CD14-positive monocyte (primary cell): ENCODE data around the gene NCBP2. TPM values are rescaled to one million over a fixed set of nuclear protein-coding genes. Genes with fewer than 3 reads are reported as not detected.

Experiments
- DNase-seq, 3 donors: peaks; one replicate each; pipeline ENCODE4 v3.0.0-alpha.2; 2011 to 2022
- H2AFZ ChIP-seq: 2 replicates; pipeline ENCODE4 v1.6.0; 2012; ENCODE audit warnings: mild to moderate bottlenecking, low read depth, low read length, inconsistent platforms; ENCODE audit not compliant: insufficient read depth, poor library complexity, severe bottlenecking
- H3K27ac ChIP-seq, 2 donors: 1 replicate in 1 of 2; 2 replicates in 1 of 2; pipeline ENCODE4 v1.5.1; 2012 to 2013; ENCODE audit warnings: low read length in 2 of 2, control low read depth in 1 of 2, inconsistent platforms in 1 of 2, low read depth in 1 of 2, mild to moderate bottlenecking in 1 of 2
- H3K27me3 ChIP-seq, 2 donors: one replicate each; pipeline versions ENCODE4 v1.6.0 to v1.6.1; 2011 to 2013; ENCODE audit warnings: low read length in 2 of 2; ENCODE audit not compliant: control insufficient read depth in 2 of 2, insufficient read depth in 2 of 2
- H3K36me3 ChIP-seq, 2 donors: replicated peaks in 1 of 2; 1 replicate in 1 of 2; 2 replicates in 1 of 2; pipeline versions ENCODE4 v1.5.1 to v1.6.1; 2012 to 2013; ENCODE audit warnings: low read length in 2 of 2, control low read depth in 1 of 2, inconsistent platforms in 1 of 2, mild to moderate bottlenecking in 1 of 2; ENCODE audit not compliant: insufficient read depth in 2 of 2, control insufficient read depth in 1 of 2
- H3K4me1 ChIP-seq, 2 donors: 1 replicate in 1 of 2; 2 replicates in 1 of 2; pipeline versions ENCODE4 v1.5.1 to v1.6.1; 2012 to 2013; ENCODE audit warnings: low read length in 2 of 2, control low read depth in 1 of 2, inconsistent platforms in 1 of 2, mild to moderate bottlenecking in 1 of 2, moderate library complexity in 1 of 2; ENCODE audit not compliant: insufficient read depth in 2 of 2, control insufficient read depth in 1 of 2
- H3K4me2 ChIP-seq: replicated peaks from 2 replicates; pipeline ENCODE3; 2012; ENCODE audit warnings: low read length, moderate library complexity, mild to moderate bottlenecking; ENCODE audit not compliant: poor library complexity, severe bottlenecking; ENCODE audit errors: extremely low read depth
- H3K4me3 ChIP-seq, 3 experiments: fragments of 200-600 bp in 1 of 3; sonication (generic) in 1 of 3; replicated peaks in 1 of 3; 1 replicate in 2 of 3; 2 replicates in 1 of 3; pipeline ENCODE4 v1.5.1; 2011 to 2013; ENCODE audit warnings: low read length in 3 of 3, mild to moderate bottlenecking in 3 of 3, control low read depth in 2 of 3, low read depth in 2 of 3, inconsistent platforms in 1 of 3, moderate library complexity in 1 of 3
- H3K79me2 ChIP-seq: 2 replicates; pipeline ENCODE4 v1.6.0; 2012; ENCODE audit warnings: mild to moderate bottlenecking, control low read depth, inconsistent platforms, low read length, moderate library complexity; ENCODE audit not compliant: insufficient read depth
- H3K9ac ChIP-seq: 2 replicates; pipeline ENCODE4 v1.6.0; 2017; ENCODE audit warnings: low read length, mild to moderate bottlenecking; ENCODE audit not compliant: insufficient read depth, poor library complexity, severe bottlenecking
- H3K9me3 ChIP-seq, 2 donors: replicated peaks in 1 of 2; 1 replicate in 1 of 2; 2 replicates in 1 of 2; pipeline versions ENCODE4 v1.5.1 to v1.6.1; 2012 to 2013; ENCODE audit warnings: low read length in 2 of 2, control low read depth in 1 of 2; ENCODE audit not compliant: control insufficient read depth in 1 of 2, insufficient read depth in 1 of 2
- H4K20me1 ChIP-seq: 2 replicates; pipeline ENCODE4 v1.6.0; 2012; ENCODE audit warnings: mild to moderate bottlenecking, low read length, control low read depth, moderate library complexity; ENCODE audit not compliant: insufficient read depth
- H3K27ac Mint-ChIP-seq, 7 donors: one replicate each; pipeline ENCODE4 v1.8.0; 2020; ENCODE audit warnings: mild to moderate bottlenecking in 7 of 7, mixed read lengths in 7 of 7, moderate library complexity in 6 of 7, inconsistent platforms in 2 of 7
- H3K27me3 Mint-ChIP-seq, 3 donors: one replicate each; pipeline ENCODE4 v1.8.0; 2021 to 2022; ENCODE audit warnings: low read depth in 3 of 3, mild to moderate bottlenecking in 3 of 3, mixed read lengths in 3 of 3, moderate library complexity in 3 of 3, inconsistent platforms in 1 of 3
- H3K36me3 Mint-ChIP-seq, 2 donors: one replicate each; pipeline ENCODE4 v1.8.0; 2020; ENCODE audit warnings: mixed read lengths in 2 of 2, inconsistent platforms in 1 of 2, mild to moderate bottlenecking in 1 of 2
- H3K4me1 Mint-ChIP-seq: one replicate; pipeline ENCODE4 v1.8.0; 2020; ENCODE audit warnings: mild to moderate bottlenecking, mixed read lengths
- H3K4me3 Mint-ChIP-seq, 2 donors: one replicate each; pipeline ENCODE4 v1.8.0; 2020; ENCODE audit warnings: mild to moderate bottlenecking in 2 of 2, mixed read lengths in 2 of 2, moderate library complexity in 1 of 2
- H3K9me3 Mint-ChIP-seq, 7 donors: one replicate each; pipeline ENCODE4 v1.8.0; 2020 to 2022; ENCODE audit warnings: mixed read lengths in 7 of 7, mild to moderate bottlenecking in 6 of 7, moderate library complexity in 6 of 7, inconsistent platforms in 2 of 7
- CTCF ChIP-seq: fragments of 200-600 bp; IDR thresholded peaks from one replicate; pipeline ENCODE4 v1.8.0; 2022; ENCODE audit warnings: antibody characterized with exemption, mild to moderate bottlenecking
- WGBS: methylation state at CpG from one replicate; pipeline ENCODE4 v1.1.5; 2013; ENCODE audit warnings: missing lambda C conversion rate; ENCODE audit not compliant: insufficient coverage; 5-methylcytosine and 5-hydroxymethylcytosine counted together
- intact Hi-C, 2 donors: fragments of 100-400 bp; cut with micrococcal nuclease; formaldehyde crosslinking; loops; one replicate each; pipeline versions ENCODE4 v1.15.0 to v1.15.1; 2023
- polyA plus RNA-seq, 3 donors: library from polyadenylated mRNA; depleted of rRNA in 1 of 3; unstranded in 2 of 3; stranded (reverse) in 1 of 3; fragments of 300-500 nt in 2 of 3; fragments of >200 nt in 1 of 3; fragmentation: Illumina TruSeq in 2 of 3; gene quantifications; 1 replicate in 2 of 3; 2 replicates in 1 of 3; pipeline ENCODE4 v1.2.3, GENCODE V29; 2012 to 2021

Gene NCBP2
- polyA plus RNA-seq, 3 donors = 26.1 to 42.9 (median 33.4) TPM

- no peak overlapping the region for H3K27ac ChIP-seq
- H3K9ac ChIP-seq = no peak overlapping the region
- Mint-ChIP-seq H3K27ac (peak overlapping the region in 1 of 7 donors; percentile 71), H3K4me1 (no peaks in the 10 kb centered on the region), H3K4me3 (no peak overlapping the region), H3K9me3 (peaks cover 0 to 2% (median 0%) of the 10 kb centered on the region in 7 donors), H3K36me3 (peaks cover 0 to 9% of the 10 kb centered on the region in 2 donors), H3K27me3 (peaks cover 0 to 3% (median 1%) of the 10 kb centered on the region in 3 donors)
- H3K4me3 ChIP-seq = no peak overlapping the region
- no peak for DNase-seq
- peaks cover 0 to 5% of the 10 kb centered on the region in 2 donors for H3K36me3 ChIP-seq
- no peaks in the 10 kb centered on the region for H3K9me3 ChIP-seq
- no peaks in the 10 kb centered on the region for H3K27me3 ChIP-seq
- intact Hi-C loops = no loop called here
- H3K79me2 ChIP-seq = no peaks in the 10 kb centered on the region
- no peak for TF ChIP-seq CTCF
- no peaks in the 10 kb centered on the region for H4K20me1 ChIP-seq
- H3K4me2 ChIP-seq = no peak overlapping the region
- no peak overlapping the region for H2AFZ ChIP-seq
- 90% methylated on average over 2 of the region's 6 CpGs for WGBS
- no peaks in the 10 kb centered on the region for H3K4me1 ChIP-seq
These were observed 7.4 kb upstream of the NCBP2 start for GRCh38 chr3:196949750-196950149.

GRCh38 chr3:196949285-196949619 lies 6.9 kb upstream of the NCBP2 start:
- no peak overlapping the region for H2AFZ ChIP-seq
- no peaks in the 10 kb centered on the region for H3K4me1 ChIP-seq
- no peak for DNase-seq
- no peaks in the 10 kb centered on the region for H3K27me3 ChIP-seq
- peaks cover 0 to 5% of the 10 kb centered on the region in 2 donors for H3K36me3 ChIP-seq
- H3K9me3 Mint-ChIP-seq = peaks cover 0 to 2% (median 0%) of the 10 kb centered on the region in 7 donors
- no peak overlapping the region for H3K9ac ChIP-seq
- H4K20me1 ChIP-seq = no peaks in the 10 kb centered on the region
- no peaks in the 10 kb centered on the region for H3K4me1 Mint-ChIP-seq
- intact Hi-C loops = no loop called here
- H3K4me3 ChIP-seq = no peak overlapping the region
- H3K27me3 Mint-ChIP-seq = peaks cover 0 to 2% (median 1%) of the 10 kb centered on the region in 3 donors
- no peak overlapping the region for H3K27ac ChIP-seq
- H3K79me2 ChIP-seq = no peaks in the 10 kb centered on the region
- H3K4me2 ChIP-seq = no peak overlapping the region
- no peak for TF ChIP-seq CTCF
- peak overlapping the region in 3 of 7 donors; percentile 35 to 71 (median 66) for H3K27ac Mint-ChIP-seq
- peaks cover 0 to 12% of the 10 kb centered on the region in 2 donors for H3K36me3 Mint-ChIP-seq
- no peaks in the 10 kb centered on the region for H3K9me3 ChIP-seq
- WGBS = 93% methylated on average over 4 of the region's 6 CpGs
- no peak overlapping the region for H3K4me3 Mint-ChIP-seq
